ENCODE results near the gene HDAC4. TPM values are rescaled to one million over a fixed set of nuclear protein-coding genes. Genes with fewer than 3 reads are reported as not detected.

HDAC4 gene
- total RNA-seq, 1 experiment from 2014 or later, result 40.1 TPM

DNA sequence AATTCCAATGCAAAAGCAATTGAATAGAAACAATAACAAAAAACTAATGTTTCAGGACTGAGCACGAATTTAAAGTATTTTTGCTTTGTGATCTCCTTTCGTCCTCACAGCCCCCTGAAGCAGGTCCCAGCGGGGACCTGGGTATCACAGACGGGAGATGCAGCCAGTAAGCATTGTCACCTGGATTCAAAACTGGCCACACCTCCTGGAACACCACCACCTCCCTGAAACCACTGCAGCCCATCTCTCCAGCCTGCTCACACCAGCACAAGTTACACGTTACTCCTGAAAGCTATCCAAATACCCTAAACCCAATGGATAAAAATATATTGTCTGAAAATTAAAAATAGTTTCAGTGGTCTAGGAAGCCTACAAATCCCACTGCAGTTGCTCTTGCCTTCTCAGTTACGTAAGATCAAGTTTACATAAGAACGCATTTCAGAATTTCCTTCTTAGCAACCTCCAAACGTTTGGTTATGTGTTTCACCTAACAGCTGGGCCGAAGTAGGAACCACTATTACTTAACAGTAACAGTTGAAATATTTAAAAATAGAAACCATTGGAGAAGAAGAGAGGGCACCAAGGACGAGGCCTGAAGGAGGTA is 178.0 kb downstream of the HDAC4 start:
- Histone ChIP-seq H3K4me3 (ENCODE audit: low read depth in 2 of 2, low read length in 2 of 2) (no peak overlapping the region), H3K36me3 (ENCODE audit: control insufficient read depth, insufficient read depth, low read length) (no peaks in the 10 kb centered on the region), H3K27me3 (ENCODE audit: control insufficient read depth, insufficient read depth, low read length) (no peaks in the 10 kb centered on the region), H3K27ac (ENCODE audit: low read length) (no peak overlapping the region), H3K9me3 (ENCODE audit: control insufficient read depth, insufficient read depth, low read depth, low read length) (no peaks in the 10 kb centered on the region), H3K4me1 (ENCODE audit: control insufficient read depth, insufficient read depth, low read length) (no peaks in the 10 kb centered on the region; the same call in 1 of the 2 replicates)
- DNase-seq (ENCODE audit: low read depth, low spot score) (no peak), ATAC-seq (no peak)
- no TSS peak for BruUV-seq (replicated peaks)
- TF ChIP-seq, protein P1, sequence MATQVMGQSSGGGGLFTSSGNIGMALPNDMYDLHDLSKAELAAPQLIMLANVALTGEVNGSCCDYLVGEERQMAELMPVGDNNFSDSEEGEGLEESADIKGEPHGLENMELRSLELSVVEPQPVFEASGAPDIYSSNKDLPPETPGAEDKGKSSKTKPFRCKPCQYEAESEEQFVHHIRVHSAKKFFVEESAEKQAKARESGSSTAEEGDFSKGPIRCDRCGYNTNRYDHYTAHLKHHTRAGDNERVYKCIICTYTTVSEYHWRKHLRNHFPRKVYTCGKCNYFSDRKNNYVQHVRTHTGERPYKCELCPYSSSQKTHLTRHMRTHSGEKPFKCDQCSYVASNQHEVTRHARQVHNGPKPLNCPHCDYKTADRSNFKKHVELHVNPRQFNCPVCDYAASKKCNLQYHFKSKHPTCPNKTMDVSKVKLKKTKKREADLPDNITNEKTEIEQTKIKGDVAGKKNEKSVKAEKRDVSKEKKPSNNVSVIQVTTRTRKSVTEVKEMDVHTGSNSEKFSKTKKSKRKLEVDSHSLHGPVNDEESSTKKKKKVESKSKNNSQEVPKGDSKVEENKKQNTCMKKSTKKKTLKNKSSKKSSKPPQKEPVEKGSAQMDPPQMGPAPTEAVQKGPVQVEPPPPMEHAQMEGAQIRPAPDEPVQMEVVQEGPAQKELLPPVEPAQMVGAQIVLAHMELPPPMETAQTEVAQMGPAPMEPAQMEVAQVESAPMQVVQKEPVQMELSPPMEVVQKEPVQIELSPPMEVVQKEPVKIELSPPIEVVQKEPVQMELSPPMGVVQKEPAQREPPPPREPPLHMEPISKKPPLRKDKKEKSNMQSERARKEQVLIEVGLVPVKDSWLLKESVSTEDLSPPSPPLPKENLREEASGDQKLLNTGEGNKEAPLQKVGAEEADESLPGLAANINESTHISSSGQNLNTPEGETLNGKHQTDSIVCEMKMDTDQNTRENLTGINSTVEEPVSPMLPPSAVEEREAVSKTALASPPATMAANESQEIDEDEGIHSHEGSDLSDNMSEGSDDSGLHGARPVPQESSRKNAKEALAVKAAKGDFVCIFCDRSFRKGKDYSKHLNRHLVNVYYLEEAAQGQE (IDR thresholded peaks at IDR 0.05; ENCODE audit: insufficient read depth in 1 of 2, low read depth in 2 of 2, low read length in 1 of 2), result no peak
- TF ChIP-seq SIN3A (IDR thresholded peaks at IDR 0.05; ENCODE audit: borderline replicate concordance, insufficient read depth, low read depth, low read length) (no peak), POLR2AphosphoS5 (IDR thresholded peaks at IDR 0.05; ENCODE audit: low read depth, low read length) (no peak), TCF7L2 (IDR thresholded peaks at IDR 0.05; ENCODE audit: low read depth, low read length) (no peak)
- TF ChIP-seq, protein P2, sequence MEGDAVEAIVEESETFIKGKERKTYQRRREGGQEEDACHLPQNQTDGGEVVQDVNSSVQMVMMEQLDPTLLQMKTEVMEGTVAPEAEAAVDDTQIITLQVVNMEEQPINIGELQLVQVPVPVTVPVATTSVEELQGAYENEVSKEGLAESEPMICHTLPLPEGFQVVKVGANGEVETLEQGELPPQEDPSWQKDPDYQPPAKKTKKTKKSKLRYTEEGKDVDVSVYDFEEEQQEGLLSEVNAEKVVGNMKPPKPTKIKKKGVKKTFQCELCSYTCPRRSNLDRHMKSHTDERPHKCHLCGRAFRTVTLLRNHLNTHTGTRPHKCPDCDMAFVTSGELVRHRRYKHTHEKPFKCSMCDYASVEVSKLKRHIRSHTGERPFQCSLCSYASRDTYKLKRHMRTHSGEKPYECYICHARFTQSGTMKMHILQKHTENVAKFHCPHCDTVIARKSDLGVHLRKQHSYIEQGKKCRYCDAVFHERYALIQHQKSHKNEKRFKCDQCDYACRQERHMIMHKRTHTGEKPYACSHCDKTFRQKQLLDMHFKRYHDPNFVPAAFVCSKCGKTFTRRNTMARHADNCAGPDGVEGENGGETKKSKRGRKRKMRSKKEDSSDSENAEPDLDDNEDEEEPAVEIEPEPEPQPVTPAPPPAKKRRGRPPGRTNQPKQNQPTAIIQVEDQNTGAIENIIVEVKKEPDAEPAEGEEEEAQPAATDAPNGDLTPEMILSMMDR (IDR thresholded peaks at IDR 0.05), result no peak
- intact Hi-C loops (cut with micrococcal nuclease; ENCODE audit: unreplicated experiment) (no loop called here), in situ Hi-C loops (cut with HindIII; ENCODE audit: low pct_unique_long_range_greater_than_20kb, low sequenced_read_pairs) (no loop called here)
- POLR2A ChIA-PET, result no interaction called here
- CTCF ChIA-PET, result no interaction called here

DNA sequence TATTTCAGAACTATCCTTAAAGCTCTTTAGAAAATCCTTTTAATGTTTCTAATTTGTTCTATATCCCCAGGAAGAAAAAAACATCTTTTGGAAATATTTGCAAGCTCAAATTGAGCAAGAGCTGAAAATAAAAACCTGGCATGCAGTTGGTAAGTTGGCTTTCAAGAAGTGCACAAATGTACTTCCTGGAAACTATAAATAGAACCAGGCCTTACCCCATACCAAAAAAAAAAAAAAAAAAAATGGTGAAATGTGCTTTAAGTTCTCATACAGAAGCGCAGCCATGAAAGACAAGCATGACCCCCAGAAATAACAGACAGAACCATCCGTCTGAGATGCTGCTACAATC is 178.5 kb downstream of the HDAC4 start:
- H3K27me3 ChIP-seq (ENCODE audit: control insufficient read depth, insufficient read depth, low read length), result no peaks in the 10 kb centered on the region
- POLR2A ChIA-PET, result no interaction called here
- no peaks in the 10 kb centered on the region for H3K36me3 ChIP-seq (ENCODE audit: control insufficient read depth, insufficient read depth, low read length)
- ATAC-seq (no peak), DNase-seq (ENCODE audit: low read depth, low spot score) (no peak)
- TF ChIP-seq SIN3A (IDR thresholded peaks at IDR 0.05; ENCODE audit: borderline replicate concordance, insufficient read depth, low read depth, low read length), result no peak
- no peak for TF ChIP-seq TCF7L2 (IDR thresholded peaks at IDR 0.05; ENCODE audit: low read depth, low read length)
- TF ChIP-seq, protein P2 (IDR thresholded peaks at IDR 0.05), result no peak
- TF ChIP-seq, protein P1 (IDR thresholded peaks at IDR 0.05; ENCODE audit: insufficient read depth in 1 of 2, low read depth in 2 of 2, low read length in 1 of 2), result no peak
- no peak for TF ChIP-seq POLR2AphosphoS5 (IDR thresholded peaks at IDR 0.05; ENCODE audit: low read depth, low read length)
- no peak overlapping the region for H3K4me3 ChIP-seq (ENCODE audit: low read depth in 2 of 2, low read length in 2 of 2)
- in situ Hi-C loops (cut with HindIII; ENCODE audit: low pct_unique_long_range_greater_than_20kb, low sequenced_read_pairs), result no loop called here
- H3K4me1 ChIP-seq (ENCODE audit: control insufficient read depth, insufficient read depth, low read length), result no peaks in the 10 kb centered on the region; the same call in 1 of the 2 replicates
- no peaks in the 10 kb centered on the region for H3K9me3 ChIP-seq (ENCODE audit: control insufficient read depth, insufficient read depth, low read depth, low read length)
- CTCF ChIA-PET, result no interaction called here
- no TSS peak for BruUV-seq (replicated peaks)
- intact Hi-C loops (cut with micrococcal nuclease; ENCODE audit: unreplicated experiment), result no loop called here
- no peak overlapping the region for H3K27ac ChIP-seq (ENCODE audit: low read length)
